ENCODE measurements around the gene KLF13.

KLF13 gene

GRCh38 chr15:31407376-31407775 is 80.7 kb downstream of the KLF13 start:
- H3F3A ChIP-seq (ENCODE audit: insufficient read depth, low read length), result 0 out of 2 replicates have a peak, but pooled peaks cover 5% of the 10 kb centered on the region
- H3K79me2 ChIP-seq (ENCODE audit: low read length), result no peaks in the 10 kb centered on the region
- H3K9me3 ChIP-seq (replicated peaks; ENCODE audit: insufficient read depth, low read length), result no peaks in the 10 kb centered on the region
- H3K4me3 ChIP-seq (ENCODE audit: low read length), result no peak overlapping the region
- no peaks in the 10 kb centered on the region for H4K20me1 ChIP-seq (ENCODE audit: insufficient read depth, low read length)
- H3K27me3 ChIP-seq (replicated peaks; ENCODE audit: insufficient read depth, low read length), result peaks cover 19% of the 10 kb centered on the region
- peaks cover 13% of the 10 kb centered on the region; the same call in 1 of the 2 replicates for H3K4me1 ChIP-seq (ENCODE audit: low read length)
- no peak overlapping the region for H3K4me2 ChIP-seq (ENCODE audit: low read depth, low read length)
- no peaks in the 10 kb centered on the region for H3K36me3 ChIP-seq (replicated peaks; ENCODE audit: insufficient read depth, low read length)
- H3K9me2 ChIP-seq (replicated peaks; ENCODE audit: insufficient read depth, low read length), result no peaks in the 10 kb centered on the region
- no peak overlapping the region for H3K9ac ChIP-seq (ENCODE audit: low read length)
- no peak overlapping the region for H3K27ac ChIP-seq (ENCODE audit: low read length)
- TF ChIP-seq EZH2 (optimal IDR thresholded peaks at IDR 0.05; ENCODE audit: low read depth, low read length) (no peak), CTCF (IDR thresholded peaks at IDR 0.05; ENCODE audit: low read length) (no peak), EZH2phosphoT487 (IDR thresholded peaks at IDR 0.05; ENCODE audit: low read length) (no peak)
- DNase-seq, result no peak
- no peak overlapping the region for H2AFZ ChIP-seq (ENCODE audit: low read length)

GRCh38 chr15:31407851-31408250 is 81.2 kb downstream of the KLF13 start:
- DNase-seq, result no peak
- H3K27ac ChIP-seq (ENCODE audit: low read length), result no peak overlapping the region
- H3K9me3 ChIP-seq (replicated peaks; ENCODE audit: insufficient read depth, low read length), result no peaks in the 10 kb centered on the region
- H3K4me3 ChIP-seq (ENCODE audit: low read length), result no peak overlapping the region
- H3K9me2 ChIP-seq (replicated peaks; ENCODE audit: insufficient read depth, low read length), result no peaks in the 10 kb centered on the region
- H3K4me1 ChIP-seq (ENCODE audit: low read length), result peaks cover 18% of the 10 kb centered on the region
- H3K9ac ChIP-seq (ENCODE audit: low read length), result no peak overlapping the region
- no peaks in the 10 kb centered on the region for H4K20me1 ChIP-seq (ENCODE audit: insufficient read depth, low read length)
- H3K36me3 ChIP-seq (replicated peaks; ENCODE audit: insufficient read depth, low read length), result no peaks in the 10 kb centered on the region
- H2AFZ ChIP-seq (ENCODE audit: low read length), result no peak overlapping the region
- peaks cover 24% of the 10 kb centered on the region for H3K27me3 ChIP-seq (replicated peaks; ENCODE audit: insufficient read depth, low read length)
- no peak overlapping the region for H3K4me2 ChIP-seq (ENCODE audit: low read depth, low read length)
- H3F3A ChIP-seq (ENCODE audit: insufficient read depth, low read length), result peaks cover 8% of the 10 kb centered on the region
- TF ChIP-seq EZH2 (optimal IDR thresholded peaks at IDR 0.05; ENCODE audit: low read depth, low read length), result no peak
- no peak for TF ChIP-seq CTCF (IDR thresholded peaks at IDR 0.05; ENCODE audit: low read length)
- no peak for TF ChIP-seq EZH2phosphoT487 (IDR thresholded peaks at IDR 0.05; ENCODE audit: low read length)
- no peaks in the 10 kb centered on the region for H3K79me2 ChIP-seq (ENCODE audit: low read length)

- no peak for DNase-seq
- H4K20me1 ChIP-seq (ENCODE audit: insufficient read depth, low read length), result no peaks in the 10 kb centered on the region
- H3K79me2 ChIP-seq (ENCODE audit: low read length), result no peaks in the 10 kb centered on the region
- H2AFZ ChIP-seq (ENCODE audit: low read length), result no peak overlapping the region
- no peak overlapping the region for H3K4me2 ChIP-seq (ENCODE audit: low read depth, low read length)
- TF ChIP-seq CTCF (IDR thresholded peaks at IDR 0.05; ENCODE audit: low read length) (no peak), EZH2phosphoT487 (IDR thresholded peaks at IDR 0.05; ENCODE audit: low read length) (no peak), EZH2 (optimal IDR thresholded peaks at IDR 0.05; ENCODE audit: low read depth, low read length) (no peak)
- peaks cover 18% of the 10 kb centered on the region for H3K4me1 ChIP-seq (ENCODE audit: low read length)
- H3K9ac ChIP-seq (ENCODE audit: low read length), result no peak overlapping the region
- no peak overlapping the region for H3K4me3 ChIP-seq (ENCODE audit: low read length)
- peaks cover 8% of the 10 kb centered on the region for H3F3A ChIP-seq (ENCODE audit: insufficient read depth, low read length)
- peaks cover 30% of the 10 kb centered on the region for H3K27me3 ChIP-seq (replicated peaks; ENCODE audit: insufficient read depth, low read length)
- H3K36me3 ChIP-seq (replicated peaks; ENCODE audit: insufficient read depth, low read length), result no peaks in the 10 kb centered on the region
- no peak overlapping the region for H3K27ac ChIP-seq (ENCODE audit: low read length)
- H3K9me2 ChIP-seq (replicated peaks; ENCODE audit: insufficient read depth, low read length), result no peaks in the 10 kb centered on the region
- H3K9me3 ChIP-seq (replicated peaks; ENCODE audit: insufficient read depth, low read length), result no peaks in the 10 kb centered on the region
These were observed 82.1 kb downstream of the KLF13 start for GRCh38 chr15:31408724-31409123.
